22Rv1 (cell line): Measurements from ENCODE around the gene SIPA1L3.

Source experiments
- ZFX ChIP-seq: fragments of 450-650 bp; IDR thresholded peaks from 2 replicates; pipeline ENCODE4 v1.6.1; 2017; ENCODE audit warnings: antibody characterized with exemption, borderline replicate concordance
- TF ChIP-seq, protein P1 (sequence below): fragments of 450-650 bp; IDR thresholded peaks from 2 replicates; pipeline ENCODE4 v1.5.1; 2017; ENCODE audit warnings: mild to moderate bottlenecking

DNA sequence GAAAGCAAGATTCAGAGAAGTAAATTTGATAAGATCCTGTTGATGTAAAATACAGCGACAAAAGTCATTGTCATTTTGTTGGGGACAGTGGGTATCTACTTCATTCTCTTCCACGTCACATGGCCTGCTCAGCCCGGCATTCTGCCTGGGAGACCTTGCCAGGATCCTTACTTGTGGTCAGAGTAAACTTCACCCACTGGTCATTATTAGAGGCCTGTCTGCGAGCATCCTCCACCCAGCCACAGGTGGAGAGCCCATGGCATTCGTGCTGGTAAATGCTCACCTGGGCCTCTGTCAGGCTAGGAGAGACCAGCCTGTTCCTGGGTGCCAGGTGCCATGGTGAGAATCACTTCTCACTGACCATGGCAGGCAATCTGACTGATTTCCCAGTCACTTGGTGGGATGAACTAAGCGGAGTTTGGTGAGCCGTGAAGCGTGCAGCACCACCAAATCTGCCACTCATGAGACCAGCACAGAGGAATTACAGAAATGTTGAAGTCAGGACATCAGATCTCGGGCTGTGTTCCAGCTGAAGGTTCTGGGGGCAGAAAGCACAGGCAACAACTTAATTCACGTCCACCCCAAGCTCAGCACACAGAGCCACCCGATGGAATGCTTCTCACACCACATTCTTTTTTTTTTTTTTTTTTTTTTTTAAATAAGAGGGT is 107.0 kb downstream of the SIPA1L3 start:
- TF ChIP-seq, protein P1, sequence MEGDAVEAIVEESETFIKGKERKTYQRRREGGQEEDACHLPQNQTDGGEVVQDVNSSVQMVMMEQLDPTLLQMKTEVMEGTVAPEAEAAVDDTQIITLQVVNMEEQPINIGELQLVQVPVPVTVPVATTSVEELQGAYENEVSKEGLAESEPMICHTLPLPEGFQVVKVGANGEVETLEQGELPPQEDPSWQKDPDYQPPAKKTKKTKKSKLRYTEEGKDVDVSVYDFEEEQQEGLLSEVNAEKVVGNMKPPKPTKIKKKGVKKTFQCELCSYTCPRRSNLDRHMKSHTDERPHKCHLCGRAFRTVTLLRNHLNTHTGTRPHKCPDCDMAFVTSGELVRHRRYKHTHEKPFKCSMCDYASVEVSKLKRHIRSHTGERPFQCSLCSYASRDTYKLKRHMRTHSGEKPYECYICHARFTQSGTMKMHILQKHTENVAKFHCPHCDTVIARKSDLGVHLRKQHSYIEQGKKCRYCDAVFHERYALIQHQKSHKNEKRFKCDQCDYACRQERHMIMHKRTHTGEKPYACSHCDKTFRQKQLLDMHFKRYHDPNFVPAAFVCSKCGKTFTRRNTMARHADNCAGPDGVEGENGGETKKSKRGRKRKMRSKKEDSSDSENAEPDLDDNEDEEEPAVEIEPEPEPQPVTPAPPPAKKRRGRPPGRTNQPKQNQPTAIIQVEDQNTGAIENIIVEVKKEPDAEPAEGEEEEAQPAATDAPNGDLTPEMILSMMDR: no peak
- no peak for TF ChIP-seq ZFX
